Endothelial cell of umbilical vein (primary cell): ENCODE results near the gene ASIC5. TPM values are rescaled to one million over a fixed set of nuclear protein-coding genes. Genes with fewer than 3 reads are reported as not detected.
"Not testable (repeated sequence)": the region's sequence is repeated elsewhere in the genome, so short reads cannot be mapped to it uniquely, and the experiment has no call there.

Experiments used
- BruUV-seq: library from RNA; stranded (reverse); fragments of 400-500 nt; replicated peaks from 2 replicates; lab custom pipeline; 2021; lab: Mats Ljungman, UMichigan
- CTCF ChIA-PET: fragments of 300-600, 350-600 bp; sonication (Branson Sonifier 250); formaldehyde crosslinking; loops from one replicate; lab custom pipeline; 2021; ENCODE audit warnings: antibody characterized with exemption, inconsistent platforms; lab: Charles Lee
- POLR2A ChIA-PET: fragments of 300-600, 350-600 bp; sonication (Branson Sonifier 250); formaldehyde crosslinking; loops from one replicate; lab custom pipeline; 2021; ENCODE audit warnings: antibody characterized with exemption, inconsistent platforms; lab: Charles Lee
- DNase-seq: peaks from one replicate; pipeline ENCODE4 v3.0.0-alpha.2; 2011; ENCODE audit warnings: low read depth, low spot score
- FAIRE-seq: peaks from 2 replicates; lab custom pipeline; 2011; peaks lifted over from hg19 to GRCh38; lab: Jason Lieb, UNC
- H2AFZ ChIP-seq: 2 replicates; pipeline ENCODE4 v1.6.0; 2012; ENCODE audit warnings: low read depth, low read length, control low read depth, inconsistent platforms
- H3K27ac ChIP-seq: 2 replicates; pipeline ENCODE4 v1.5.1; 2011; ENCODE audit warnings: low read depth, mild to moderate bottlenecking, control low read depth, low read length, moderate library complexity; ENCODE audit not compliant: insufficient read depth
- H3K27me3 ChIP-seq, 2 experiments: 2 replicates each; pipeline versions ENCODE4 v1.6.0 to v1.6.1; 2011; ENCODE audit warnings: low read length in 2 of 2, mixed read lengths in 1 of 2; ENCODE audit not compliant: control insufficient read depth in 2 of 2, insufficient read depth in 2 of 2
- H3K36me3 ChIP-seq, 2 experiments: 2 replicates in 1 of 2; 3 replicates in 1 of 2; pipeline ENCODE4 v1.5.1; 2011; ENCODE audit warnings: low read length in 2 of 2, mild to moderate bottlenecking in 1 of 2, moderate library complexity in 1 of 2; ENCODE audit not compliant: control insufficient read depth in 2 of 2, insufficient read depth in 2 of 2; ENCODE audit errors: extremely low read depth in 1 of 2
- H3K4me1 ChIP-seq: 3 replicates; pipeline ENCODE4 v1.5.1; 2011; ENCODE audit warnings: mild to moderate bottlenecking, low read length; ENCODE audit not compliant: control insufficient read depth, insufficient read depth; ENCODE audit errors: extremely low read depth
- H3K4me2 ChIP-seq: 2 replicates; pipeline ENCODE4 v1.6.1; 2011; ENCODE audit warnings: low read length, control low read depth, mixed read lengths; ENCODE audit not compliant: insufficient read depth
- H3K4me3 ChIP-seq, 3 experiments: fragments of 200-600 bp in 1 of 3; sonication (generic), shearing (Covaris generic) in 1 of 3; replicated peaks in 1 of 3; 2 replicates each; pipeline ENCODE4 v1.5.1; 2011 to 2016; ENCODE audit warnings: control low read depth in 3 of 3, low read length in 3 of 3, mild to moderate bottlenecking in 2 of 3, inconsistent platforms in 1 of 3, low read depth in 1 of 3, moderate library complexity in 1 of 3; ENCODE audit not compliant: insufficient read depth in 1 of 3
- H3K79me2 ChIP-seq: 2 replicates; pipeline ENCODE4 v1.6.0; 2012; ENCODE audit warnings: low read length, inconsistent platforms; ENCODE audit not compliant: control insufficient read depth, insufficient read depth
- H3K9ac ChIP-seq: replicated peaks from 2 replicates; pipeline ENCODE3; 2011; ENCODE audit warnings: low read length, control low read depth; ENCODE audit not compliant: insufficient read depth; ENCODE audit errors: extremely low read depth
- H3K9me1 ChIP-seq: replicated peaks from 3 replicates; pipeline ENCODE4 v1.6.0; 2011; ENCODE audit warnings: mild to moderate bottlenecking, low read length; ENCODE audit not compliant: control insufficient read depth, insufficient read depth; ENCODE audit errors: extremely low read depth
- H3K9me3 ChIP-seq: replicated peaks from 2 replicates; pipeline ENCODE4 v1.5.1; 2012; ENCODE audit warnings: low read length, inconsistent platforms; ENCODE audit not compliant: control insufficient read depth, insufficient read depth
- H4K20me1 ChIP-seq: replicated peaks from 2 replicates; pipeline ENCODE3; 2011; ENCODE audit warnings: mild to moderate bottlenecking, low read length; ENCODE audit not compliant: control insufficient read depth, insufficient read depth; ENCODE audit errors: extremely low read depth
- CTCF ChIP-seq, 2 donors: IDR thresholded peaks; 1 replicate in 1 of 2; 2 replicates in 1 of 2; pipeline ENCODE4 v1.5.1; 2011; ENCODE audit warnings: low read length in 2 of 2, mild to moderate bottlenecking in 2 of 2, moderate library complexity in 2 of 2, control low read depth in 1 of 2, inconsistent platforms in 1 of 2, low read depth in 1 of 2; ENCODE audit not compliant: insufficient read depth in 1 of 2; ENCODE audit errors: extremely low read depth in 1 of 2
- EZH2 ChIP-seq: IDR thresholded peaks from 2 replicates; pipeline ENCODE4 v1.6.1; 2012; ENCODE audit warnings: borderline replicate concordance, low read depth, mild to moderate bottlenecking, moderate library complexity, low read length, inconsistent platforms; ENCODE audit not compliant: severe bottlenecking
- FOS ChIP-seq: IDR thresholded peaks from 2 replicates; pipeline ENCODE4 v1.6.1; 2011; ENCODE audit warnings: mild to moderate bottlenecking, low read length, moderate library complexity, borderline replicate concordance; ENCODE audit not compliant: insufficient read depth
- GATA2 ChIP-seq: IDR thresholded peaks from 2 replicates; pipeline ENCODE4 v1.7.0; 2011; ENCODE audit warnings: low read depth, mild to moderate bottlenecking, moderate library complexity, mixed read lengths, low read length; ENCODE audit not compliant: insufficient read length, insufficient read depth
- JUN ChIP-seq: IDR thresholded peaks from 2 replicates; pipeline ENCODE4 v1.6.1; 2011; ENCODE audit warnings: borderline replicate concordance, low read depth; ENCODE audit not compliant: insufficient read length, insufficient read depth
- MAX ChIP-seq: IDR thresholded peaks from 2 replicates; pipeline ENCODE4 v1.6.1; 2011; ENCODE audit not compliant: insufficient read depth, insufficient read length
- MYC ChIP-seq: IDR thresholded peaks from one replicate; pipeline ENCODE4 v1.6.1; 2011; ENCODE audit warnings: mild to moderate bottlenecking, low read depth, low read length
- POLR2A ChIP-seq: IDR thresholded peaks from 2 replicates; pipeline ENCODE4 v1.6.1; 2012; ENCODE audit warnings: low read depth, mild to moderate bottlenecking, control low read depth, low read length
- POLR2AphosphoS5 ChIP-seq: IDR thresholded peaks from 2 replicates; pipeline ENCODE4 v1.6.1; 2012; ENCODE audit warnings: low read depth, mild to moderate bottlenecking, control low read depth, low read length, moderate library complexity; ENCODE audit not compliant: insufficient read depth
- dilution Hi-C: fragments of 300-500 bp; cut with MboI; formaldehyde crosslinking; loops from one replicate; pipeline ENCODE4 v1.15.0; 2019; ENCODE audit warnings: low sequenced_read_pairs; ENCODE audit not compliant: extremely low pct_ligation_motif_present
- intact Hi-C: fragments of 100-400 bp; cut with micrococcal nuclease; formaldehyde crosslinking; loops from one replicate; pipeline ENCODE4 v1.10.0; 2022
- polyA plus RNA-seq, 4 experiments: library from polyadenylated mRNA; depleted of rRNA in 3 of 4; stranded (reverse) in 3 of 4; unstranded in 1 of 4; fragments of >200 nt; gene quantifications; 2 replicates each; pipeline versions ENCODE4 v1.2.1 to v1.2.3, GENCODE V29; 2011 to 2012; ENCODE audit warnings: missing spikeins in 1 of 4
- total RNA-seq: library from RNA; stranded (reverse); gene quantifications from 2 replicates; pipeline ENCODE4 v1.2.3, GENCODE V29; 2021

The ASIC5 gene
- total and polyA plus RNA-seq, 2 donors (not counting 3 experiments of a cell fraction or from before 2014, with no cell fraction given): not detected

- no peak for FAIRE-seq
- POLR2A ChIA-PET: no interaction called here
- H3K9ac ChIP-seq: no peak overlapping the region
- no peaks in the 10 kb centered on the region for H3K4me1 ChIP-seq
- TF ChIP-seq JUN: no peak
- TF ChIP-seq POLR2A: no peak
- TF ChIP-seq MYC: no peak
- no peak for TF ChIP-seq GATA2
- TF ChIP-seq MAX: no peak
- TF ChIP-seq FOS: no peak
- no peak for TF ChIP-seq EZH2
- no peak for TF ChIP-seq POLR2AphosphoS5
- no peak for TF ChIP-seq CTCF (IDR thresholded peaks at IDR 0.05; ENCODE audit: extremely low read depth in 1 of 2, insufficient read depth in 1 of 2, low read depth in 1 of 2, low read length in 2 of 2)
- H3K4me3 ChIP-seq: no peak overlapping the region
- intact Hi-C loops (no loop called here), dilution Hi-C loops (no loop called here)
- no peaks in the 10 kb centered on the region for H3K9me1 ChIP-seq
- no TSS peak for BruUV-seq
- no peaks in the 10 kb centered on the region for H4K20me1 ChIP-seq
- H3K4me2 ChIP-seq: no peak overlapping the region
- no peaks in the 10 kb centered on the region for H3K9me3 ChIP-seq
- DNase-seq: no peak
- H3K36me3 ChIP-seq: no peaks in the 10 kb centered on the region
- no peaks in the 10 kb centered on the region for H3K79me2 ChIP-seq
- H2AFZ ChIP-seq: no peak overlapping the region
- H3K27ac ChIP-seq: no peak overlapping the region
- CTCF ChIA-PET: no interaction called here
- no peaks in the 10 kb centered on the region for H3K27me3 ChIP-seq
These were observed 66.8 kb downstream of the ASIC5 start for GRCh38 chr4:155799116-155799793.

- H3K9me1 ChIP-seq, H3K27ac ChIP-seq, DNase-seq, H4K20me1 ChIP-seq, H3K4me2 ChIP-seq, H3K9ac ChIP-seq, H3K36me3 ChIP-seq, intact Hi-C loops, H3K4me3 ChIP-seq, H3K9me3 ChIP-seq, FAIRE-seq, dilution Hi-C loops, POLR2A ChIA-PET, H3K79me2 ChIP-seq, H3K4me1 ChIP-seq, H2AFZ ChIP-seq, BruUV-seq, H3K27me3 ChIP-seq: not testable (repeated sequence)
- CTCF ChIA-PET: interaction anchor here (0.7 to 3.5 kb wide), 5 partner anchors 10 to 394 kb away, joined by 3 to 22 read pairs (median 6); partner anchors contain the start of gene CTSO
These were observed 68.5 kb downstream of the ASIC5 start for GRCh38 chr4:155797581-155797980.
